CD4-positive, alpha-beta T cell treated with Interleukin-2 at 100 ng/mL for 4 hours (primary cell): Measurements from ENCODE around the gene CPEB3.
"Not testable (repeated sequence)": the region's sequence is repeated elsewhere in the genome, so short reads cannot be mapped to it uniquely, and the experiment has no call there.

ENCODE experiments used
- DNase-seq: peaks from one replicate; pipeline ENCODE4 v3.0.0-alpha.2; 2020; ENCODE audit warnings: low spot score

CPEB3 gene

DNA sequence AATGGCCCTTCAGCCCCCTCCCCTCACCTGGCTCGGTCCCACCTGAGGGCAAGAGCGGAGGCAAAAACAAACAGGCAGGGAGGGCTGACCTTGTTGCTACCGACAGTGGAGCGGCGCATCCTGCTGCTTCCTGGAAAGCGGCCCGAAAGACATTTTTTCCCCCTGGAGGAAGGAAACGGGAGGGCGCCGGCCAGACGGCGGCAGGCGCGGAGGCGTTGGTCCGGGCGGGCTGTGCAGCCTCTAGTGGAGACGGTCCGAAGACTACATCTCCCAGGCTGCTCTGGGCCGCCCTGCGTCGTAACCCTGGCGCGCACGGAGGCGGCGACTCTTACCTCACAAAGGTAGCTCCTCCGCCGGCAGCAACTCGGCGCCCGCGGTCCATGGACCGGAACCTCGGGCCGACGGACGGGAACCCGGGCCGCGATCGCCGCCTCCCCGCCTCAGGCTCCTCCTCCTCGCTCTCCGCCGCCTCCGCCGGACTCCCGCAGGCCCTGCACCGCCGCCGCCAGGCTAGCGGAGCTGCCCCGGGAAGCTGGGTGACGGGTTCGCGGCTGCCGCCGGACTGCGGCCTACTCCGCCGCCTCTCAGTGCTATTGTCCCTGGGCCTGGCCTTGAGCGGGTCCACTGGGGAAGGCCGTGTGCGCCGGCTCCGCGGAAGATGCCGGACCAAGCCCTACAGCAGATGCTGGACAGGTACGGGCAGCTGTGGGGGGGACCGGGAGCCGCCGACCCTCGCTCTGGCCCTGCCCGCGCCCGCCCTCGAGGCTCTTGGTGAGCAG, at the start of gene CPEB3, which contains the start of gene MARCHF5:
Gene CPEB3 (minus strand): TSS at position 242 of the 779 bp plus-strand sequence. CDS start 50,728 bp downstream, outside the sequence.
Gene MARCHF5 (plus strand): TSS at position 331 of the 779 bp plus-strand sequence. CDS start 328 bp downstream, at position 659.
- peak; percentile 93 for DNase-seq

DNA sequence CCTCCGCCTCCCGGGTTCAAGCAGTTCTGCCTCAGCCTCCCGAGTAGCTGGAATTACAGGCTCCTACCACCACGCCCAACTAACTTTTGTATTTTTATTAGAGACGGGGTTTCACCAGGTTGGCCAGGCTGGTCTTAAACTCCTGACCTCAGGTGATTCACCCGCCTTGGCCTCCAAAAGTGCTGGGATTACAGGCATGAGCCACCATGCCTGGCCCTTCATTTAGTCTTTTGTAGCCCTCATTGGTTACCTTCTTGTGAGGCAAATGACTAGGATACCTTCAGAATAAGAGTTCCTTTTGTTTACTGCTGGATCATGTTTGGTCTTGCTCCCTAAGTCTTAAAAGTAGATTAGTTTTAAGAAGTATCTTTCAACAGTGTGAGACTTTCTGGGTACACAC, 39.0 kb upstream of the CPEB3 start:
- DNase-seq, result not testable (repeated sequence)

DNA sequence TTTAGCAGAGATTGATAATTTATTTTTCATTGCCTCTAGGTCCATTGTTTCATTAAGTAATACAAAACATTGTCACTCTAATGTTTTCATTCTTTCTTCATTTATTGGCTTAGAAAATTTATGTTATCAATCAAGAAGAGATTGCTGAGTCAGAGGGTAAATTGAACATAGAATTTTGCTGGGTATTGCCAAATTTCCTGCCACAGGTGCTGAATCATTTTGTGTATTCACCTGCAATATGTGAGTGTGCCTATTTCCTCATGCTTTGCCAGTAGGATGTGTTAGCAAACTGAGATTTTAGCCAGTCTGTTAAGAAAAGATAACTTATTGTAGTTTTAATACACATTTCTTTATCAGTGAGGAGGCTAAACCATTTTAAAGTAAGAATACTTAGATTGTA, 38.1 kb upstream of the CPEB3 start:
- DNase-seq, result no peak

DNA sequence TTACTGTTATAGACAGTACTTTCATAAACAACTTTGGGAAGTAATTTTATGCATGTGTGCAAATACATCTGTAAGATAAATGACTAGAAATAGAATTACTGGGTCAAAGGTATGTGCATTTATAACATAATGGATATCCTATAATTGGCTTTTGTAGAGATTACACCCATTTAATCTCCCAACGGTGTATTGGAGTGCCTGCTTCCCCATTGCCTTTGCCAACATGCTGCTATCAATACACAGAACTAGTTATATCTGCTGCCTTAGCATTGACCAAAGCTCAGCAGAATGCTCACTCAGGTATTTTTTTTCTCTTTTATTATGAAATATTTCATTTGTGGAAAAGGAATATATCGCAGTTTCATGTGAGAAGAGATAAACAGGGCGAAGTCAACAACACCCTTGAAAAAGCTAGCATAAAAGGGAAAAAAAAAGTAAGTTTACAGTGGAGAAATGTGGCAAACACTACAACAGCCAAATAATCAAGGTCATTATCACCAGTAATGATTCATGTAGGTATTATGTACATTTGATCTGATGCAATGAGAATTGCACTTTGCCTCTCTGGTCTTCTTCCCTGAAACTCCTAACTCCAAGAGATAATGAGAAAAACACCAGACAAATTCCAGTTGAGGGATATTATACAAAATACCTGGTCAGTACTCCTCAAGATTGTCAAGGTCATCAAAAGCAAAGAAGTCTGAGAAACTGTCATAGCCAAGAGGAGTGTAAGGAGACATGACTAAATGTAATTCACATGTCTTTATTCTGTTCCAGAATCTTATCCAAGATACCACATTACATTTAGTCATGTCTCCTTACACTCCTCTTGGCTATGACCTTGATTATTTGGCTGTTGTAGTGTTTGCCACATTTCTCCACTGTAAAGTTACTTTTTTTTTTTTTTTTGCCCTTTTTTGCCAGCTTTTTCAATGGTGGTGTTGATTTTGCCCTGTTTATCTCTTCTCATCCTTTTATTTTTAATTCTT, 36.9 kb upstream of the CPEB3 start:
- no peak for DNase-seq

DNA sequence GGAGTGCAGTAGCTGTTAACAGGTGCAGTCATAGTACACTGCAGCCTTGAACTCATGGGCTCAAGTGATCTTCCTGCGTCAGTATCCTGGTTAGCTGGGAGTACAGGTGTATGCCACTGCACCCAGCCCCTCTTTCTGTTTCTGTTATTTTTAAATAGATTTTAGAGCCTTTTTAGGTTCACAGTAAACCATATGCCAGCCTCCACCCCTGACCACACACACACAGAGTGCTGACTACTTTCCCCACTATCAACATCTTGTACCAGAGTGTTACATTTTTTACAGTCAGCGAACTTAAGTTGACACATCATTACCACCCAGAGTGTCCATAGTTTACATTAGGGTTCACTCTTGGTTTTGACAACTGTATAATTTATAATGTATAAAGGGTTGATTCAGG, 32.2 kb upstream of the CPEB3 start:
- no peak for DNase-seq

DNA sequence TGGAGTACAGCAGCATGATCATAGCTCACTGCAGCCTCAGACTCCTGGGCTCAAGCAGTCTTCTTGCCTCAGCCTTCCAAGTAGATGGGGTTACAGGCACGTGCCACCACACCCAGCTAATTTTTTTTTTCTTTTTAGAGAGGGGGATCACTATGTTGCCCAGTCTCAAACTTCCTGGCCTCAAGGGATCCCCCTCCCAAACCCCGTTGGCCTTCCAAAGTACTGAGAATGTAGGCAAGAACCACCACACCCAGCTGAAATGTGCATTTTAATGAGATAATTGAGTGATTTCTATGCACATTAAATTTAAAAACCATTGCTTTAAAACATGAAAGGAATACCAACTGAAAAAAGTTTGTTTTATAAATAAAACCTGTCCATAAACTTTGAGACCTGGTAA, 25.7 kb upstream of the CPEB3 start:
- DNase-seq, result no peak

DNA sequence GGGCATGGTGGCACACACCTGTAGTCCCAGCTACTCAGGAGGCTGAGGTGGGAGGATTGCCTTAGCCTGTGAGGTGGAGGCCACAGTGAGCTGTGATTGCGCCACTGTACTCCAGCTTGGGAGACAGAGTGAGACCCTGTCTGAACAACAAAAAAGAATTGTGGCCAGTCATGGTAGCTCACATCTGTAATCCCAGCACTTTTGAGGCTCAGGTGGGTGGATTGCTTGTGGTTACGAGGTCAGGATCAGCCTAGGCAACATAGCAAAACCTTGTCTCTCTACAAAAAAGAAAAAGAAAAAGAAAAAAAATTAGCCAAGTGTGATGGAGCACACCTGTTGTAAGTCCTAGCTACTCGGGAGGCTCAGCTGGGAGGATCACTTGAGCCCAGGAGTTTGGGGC, 22.9 kb upstream of the CPEB3 start:
- no peak for DNase-seq

DNA sequence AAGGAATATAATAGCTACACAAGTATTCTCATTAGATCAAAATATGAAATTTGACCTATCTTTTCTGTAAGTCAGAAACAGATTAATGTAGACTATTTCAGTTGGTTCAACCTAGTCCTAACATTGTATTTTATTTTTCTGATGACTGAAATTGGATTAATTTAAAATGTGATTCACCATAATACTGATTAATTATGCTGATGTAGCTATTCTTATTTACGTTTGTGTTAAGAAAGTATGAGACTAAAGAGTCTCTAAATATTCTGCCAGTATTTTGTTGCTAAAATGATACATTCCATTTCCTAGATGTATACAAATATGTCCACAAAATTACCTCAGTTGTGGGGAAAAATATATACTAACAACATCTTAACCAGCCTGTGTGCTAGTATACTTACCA, 18.4 kb upstream of the CPEB3 start:
- DNase-seq, result no peak

DNA sequence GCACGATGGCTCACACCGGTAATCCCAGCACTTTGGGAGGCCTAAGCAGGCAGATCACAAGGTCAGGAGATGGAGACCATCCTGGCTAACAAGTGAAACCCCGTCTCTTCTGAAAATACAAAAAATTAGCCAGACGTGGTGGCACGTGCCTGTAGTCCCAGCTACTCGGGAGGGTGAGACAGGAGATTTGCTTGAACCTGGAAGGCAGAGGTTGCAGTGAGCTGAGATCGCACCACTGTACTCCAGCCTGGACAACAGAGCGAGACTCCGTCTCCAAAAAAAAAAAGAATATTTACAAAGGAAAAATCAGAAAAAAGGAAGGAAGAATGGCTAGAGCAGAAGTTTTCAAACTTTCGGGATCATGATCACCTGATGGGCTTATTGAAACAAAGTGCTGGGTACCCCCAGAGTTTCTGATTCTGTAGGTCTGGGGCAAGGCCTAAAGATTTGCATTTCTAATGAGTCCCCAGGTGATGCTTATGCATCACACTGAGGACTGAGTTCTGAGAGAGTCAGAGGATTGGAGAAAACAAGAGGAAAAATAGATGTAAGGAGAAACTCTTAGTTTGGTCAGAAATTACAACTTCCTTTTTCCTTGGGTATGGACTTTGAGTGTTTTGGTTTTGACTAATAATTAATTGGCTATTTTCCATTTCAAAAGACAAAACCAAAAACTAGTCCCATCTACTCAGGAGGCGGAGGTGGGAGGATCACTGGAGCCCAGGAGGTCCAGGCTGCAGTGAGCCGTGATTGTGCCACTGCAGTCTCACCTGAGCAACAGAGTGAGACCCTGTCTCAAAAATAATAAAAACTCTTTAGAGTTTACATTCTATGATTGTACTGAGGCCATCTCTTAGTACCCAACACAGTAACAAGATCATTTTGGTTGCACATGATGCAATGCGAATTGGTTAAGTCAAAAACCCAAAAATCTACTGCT, 14.5 kb upstream of the CPEB3 start:
- no peak for DNase-seq

DNA sequence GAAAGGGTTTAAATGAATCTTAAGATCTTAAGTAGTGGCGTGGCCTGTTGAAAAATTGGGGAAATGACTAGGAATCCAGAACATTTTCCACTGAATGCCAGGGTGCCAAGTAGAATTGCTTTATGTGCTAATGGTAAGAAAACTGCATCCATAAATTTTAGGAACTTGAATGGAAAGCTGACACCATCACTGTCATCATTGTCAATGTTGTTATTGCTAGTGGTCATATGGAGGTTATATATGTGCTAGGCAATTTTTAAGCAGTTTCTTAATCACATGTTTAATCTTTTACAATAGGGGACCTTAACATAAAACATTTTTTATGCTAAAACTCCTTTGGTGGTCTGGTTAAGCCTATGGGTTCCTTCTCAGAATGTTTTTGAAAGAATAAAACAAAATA, 13.2 kb upstream of the CPEB3 start:
- DNase-seq, result no peak

DNA sequence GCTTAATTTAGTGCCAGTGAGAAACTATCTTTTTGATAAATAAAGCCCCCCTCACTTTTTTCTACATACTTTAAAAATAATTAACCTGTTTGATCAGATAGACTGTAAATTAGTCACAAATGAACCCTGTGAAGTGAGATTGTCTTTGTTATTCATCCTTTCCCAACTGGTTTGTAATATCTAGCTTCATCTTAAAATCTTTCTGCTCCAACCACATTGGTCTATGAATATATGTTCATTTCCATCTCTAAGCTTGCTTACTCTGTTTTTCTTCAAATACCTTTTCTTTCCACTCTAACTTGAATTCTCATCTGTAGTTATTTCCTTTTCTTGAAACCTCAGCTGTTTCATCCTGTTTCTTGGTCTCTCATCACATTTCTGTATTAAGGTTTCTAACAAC, 12.2 kb upstream of the CPEB3 start:
- DNase-seq, result no peak

DNA sequence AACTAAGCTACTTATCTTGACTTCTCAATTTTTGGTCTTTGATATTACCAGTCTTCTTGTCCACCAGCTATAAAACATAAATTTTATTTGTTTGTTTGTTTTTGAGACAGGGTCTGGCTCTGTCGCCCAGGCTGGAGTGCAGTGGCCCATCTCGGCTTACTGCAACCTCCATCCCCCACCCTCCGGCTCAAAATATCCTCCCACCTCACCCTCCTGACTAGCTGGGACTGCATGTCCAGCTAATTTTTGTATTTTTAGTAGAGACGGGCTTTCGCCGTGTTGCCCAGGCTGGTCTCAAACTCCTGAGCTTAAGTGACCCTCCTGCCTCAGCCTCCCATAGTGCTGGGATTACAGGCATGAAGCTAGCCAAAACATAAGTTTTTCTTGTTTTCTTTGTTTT, 7.6 kb upstream of the CPEB3 start:
- no peak for DNase-seq

DNA sequence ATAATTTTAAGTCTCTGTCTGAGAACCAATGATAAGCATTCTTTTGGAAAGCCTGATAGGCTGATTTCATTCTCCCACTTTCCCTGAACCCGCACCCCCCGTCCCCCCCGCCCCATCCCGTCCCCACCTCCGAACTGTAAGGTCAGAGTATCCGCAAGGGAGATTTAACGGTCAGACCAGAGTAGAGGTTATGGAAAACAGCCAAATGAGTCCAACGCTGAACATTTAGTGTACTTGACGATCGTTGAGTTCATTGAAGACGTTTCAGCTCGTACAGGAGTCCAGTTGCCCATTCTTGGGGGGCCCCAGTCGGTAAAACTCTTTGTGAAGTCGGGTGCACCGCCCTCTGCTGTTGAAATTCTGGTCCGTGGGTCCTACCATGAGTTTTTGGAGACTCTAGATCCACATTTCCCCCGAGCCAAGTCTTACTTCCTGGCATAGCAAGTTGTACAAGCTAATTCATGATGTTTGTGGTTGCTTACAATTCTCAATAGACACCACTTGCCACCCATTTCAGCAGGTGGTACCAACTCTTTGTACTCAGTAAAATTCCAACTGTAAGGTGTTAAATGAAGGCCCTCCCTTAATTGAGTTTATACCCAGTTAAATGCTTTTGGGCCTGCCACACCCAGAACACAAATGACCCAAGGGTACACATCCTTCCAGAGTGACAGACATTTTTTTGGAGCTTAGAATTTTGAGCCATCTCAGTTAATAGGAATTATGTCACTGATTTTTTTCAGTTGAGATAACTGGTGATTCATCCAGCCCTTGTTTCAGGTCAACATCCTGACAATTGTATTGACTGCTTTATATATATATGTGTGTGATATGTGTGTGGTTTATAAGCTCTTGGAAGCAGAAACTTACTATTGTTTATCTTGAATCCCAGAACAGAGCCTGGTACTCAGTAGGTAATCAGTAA, 1.3 kb upstream of the CPEB3 start:
- DNase-seq, result peak; percentile 44

DNA sequence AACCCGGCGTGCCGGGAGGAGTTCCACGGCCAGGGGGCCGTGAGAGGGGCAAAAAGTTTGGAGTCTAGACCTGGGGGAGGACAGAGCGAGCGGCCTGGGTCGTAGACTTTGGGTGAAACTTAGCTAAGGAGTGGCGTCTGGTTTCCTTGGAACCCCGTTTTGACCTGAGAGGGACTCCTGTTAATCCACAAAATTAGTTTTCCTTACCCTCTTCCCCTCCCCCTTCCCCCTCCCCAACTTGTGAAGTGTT, 663 bp upstream of the CPEB3 start:
- DNase-seq, result peak; percentile 1

DNA sequence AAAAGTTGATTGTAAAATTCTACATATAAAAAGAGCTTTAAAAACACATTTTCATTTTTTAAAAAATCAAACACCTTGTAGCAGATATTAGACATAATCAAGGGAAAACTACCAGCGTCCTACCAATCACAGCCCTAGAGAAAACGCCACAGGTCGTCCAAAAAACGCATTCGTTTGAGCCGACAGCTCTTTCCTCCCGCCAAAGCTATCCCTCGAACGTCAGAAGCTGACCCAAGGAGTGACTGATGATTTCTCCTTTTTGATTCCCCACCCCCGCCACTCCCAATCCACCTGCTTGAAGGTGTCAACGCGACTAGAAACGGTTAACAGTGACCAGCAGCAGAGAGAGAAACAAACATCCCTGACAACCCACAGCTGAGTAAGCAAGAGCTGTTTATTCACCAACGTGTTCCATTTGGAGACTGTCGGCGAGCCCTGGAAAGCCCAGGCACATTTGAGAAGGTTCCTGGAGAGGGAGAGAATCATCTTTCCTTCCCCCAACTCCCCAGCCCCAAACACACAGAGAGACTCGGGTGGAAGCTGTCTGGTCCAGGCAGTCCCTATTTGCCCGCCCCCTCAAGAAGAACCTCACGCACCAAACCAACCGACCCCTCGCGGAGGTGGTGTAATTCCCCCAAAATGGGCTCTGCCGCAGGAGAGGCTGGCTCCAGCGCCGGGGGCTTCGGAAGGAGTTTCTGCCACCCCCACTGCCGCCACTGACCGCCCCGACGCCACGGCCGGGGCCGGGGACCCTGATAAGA, 622 bp downstream of the CPEB3 start:
- DNase-seq, result peak; percentile 15

DNA sequence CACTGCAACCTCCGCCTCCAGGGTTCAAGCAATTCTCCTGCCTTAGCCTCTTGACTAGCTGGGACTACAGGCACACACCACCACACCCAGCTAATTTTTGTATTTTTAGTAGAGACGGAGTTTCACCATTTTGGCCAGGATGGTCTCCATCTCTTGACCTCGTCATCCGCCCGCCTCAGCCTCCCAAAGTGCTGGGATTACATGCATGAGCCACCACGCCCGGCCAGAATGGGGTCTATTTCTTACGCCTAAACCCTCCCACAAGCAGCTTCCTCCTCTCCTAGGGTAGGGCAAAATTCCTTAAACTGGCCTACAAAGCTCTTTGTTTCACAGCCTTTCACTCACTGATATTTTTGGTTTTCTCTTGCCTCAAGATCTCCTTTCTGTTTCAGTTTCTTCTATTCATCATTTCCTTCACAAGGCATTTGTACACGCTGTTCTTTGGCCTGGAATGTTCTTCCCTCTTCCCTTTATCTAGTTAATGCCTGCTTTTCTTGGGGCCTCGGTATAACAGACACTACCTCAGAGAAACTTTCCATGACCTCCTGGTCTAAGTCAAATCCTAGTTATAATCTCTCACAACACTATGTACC, 6.7 kb downstream of the CPEB3 start:
- no peak for DNase-seq

DNA sequence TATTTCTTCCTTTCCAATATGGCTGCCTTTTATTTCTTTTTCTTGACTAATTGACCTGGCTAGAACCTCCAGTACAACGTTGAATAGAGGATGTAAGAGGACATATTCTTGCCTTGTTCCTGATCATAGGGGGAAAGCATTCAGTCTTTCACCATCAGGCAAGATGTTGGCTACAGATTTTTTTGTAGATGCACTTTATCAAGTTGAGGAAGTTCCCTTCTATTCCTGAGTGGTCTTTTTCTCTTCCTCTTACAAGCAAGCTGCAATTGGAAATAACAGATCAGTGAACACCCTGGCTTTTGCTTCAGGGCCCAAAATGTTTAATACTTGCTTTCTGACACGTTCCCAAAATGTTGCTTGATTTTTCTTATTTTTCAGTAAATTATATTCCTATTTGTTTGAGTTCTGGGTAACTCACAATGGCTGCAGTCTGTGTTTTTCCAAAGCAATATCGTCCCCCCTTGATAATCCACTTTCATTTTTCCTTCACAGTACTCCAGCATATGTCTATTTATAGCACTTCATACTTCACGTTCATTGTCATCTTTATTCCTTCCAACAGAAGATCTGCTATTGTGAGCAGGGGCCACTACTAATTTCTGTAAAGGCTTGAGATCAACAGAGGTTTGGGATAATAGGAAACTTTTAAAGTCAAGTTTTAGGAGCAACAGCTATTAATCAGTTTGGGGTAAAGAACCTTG, 11.7 kb downstream of the CPEB3 start:
- DNase-seq, result no peak

DNA sequence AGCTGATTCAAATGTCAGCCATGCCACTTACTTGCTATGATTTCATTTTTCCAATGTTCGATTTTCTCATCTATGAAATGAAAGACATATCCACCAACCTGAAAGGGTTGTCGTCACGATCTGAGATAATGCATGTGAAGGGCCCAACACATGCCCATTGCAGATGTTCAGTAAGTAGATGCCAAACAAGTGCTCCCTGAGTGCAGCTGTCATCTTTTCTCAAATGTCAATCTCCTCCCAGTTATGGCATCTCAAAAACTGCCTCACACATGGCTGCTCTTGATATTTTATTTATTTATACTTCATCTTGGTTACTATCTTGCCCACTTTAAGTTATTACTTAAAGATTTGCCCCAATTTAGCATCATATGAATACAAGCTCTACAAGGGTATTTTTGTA, 16.8 kb downstream of the CPEB3 start:
- DNase-seq, result no peak

DNA sequence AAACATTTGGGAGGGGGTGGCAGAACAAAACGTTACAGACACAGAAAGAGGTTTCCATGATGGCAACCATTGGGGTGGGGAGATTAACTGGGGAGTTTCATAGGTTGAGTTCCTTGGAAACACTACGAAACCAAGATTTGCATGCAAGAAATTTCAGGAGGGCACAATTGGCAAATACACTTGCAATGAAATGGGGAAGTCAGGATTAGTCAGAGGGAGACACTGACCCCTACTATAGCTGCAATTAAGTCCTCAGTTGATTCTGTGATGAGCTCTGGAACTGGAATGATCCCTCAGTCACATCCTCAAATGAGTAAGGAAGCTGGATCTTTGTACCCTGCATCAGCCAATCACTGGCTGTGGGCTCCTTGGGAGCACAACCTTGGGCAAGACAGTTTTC, 22.1 kb downstream of the CPEB3 start:
- no peak for DNase-seq
